LHCN-M2 (cell line): ENCODE results near the gene RSPRY1. TPM values are rescaled to one million over a fixed set of nuclear protein-coding genes. Genes with fewer than 3 reads are reported as not detected.
A peak's percentile ranks its signal among the peaks of the same experiment; 100 is the strongest.
"Not testable (repeated sequence)": the region's sequence is repeated elsewhere in the genome, so short reads cannot be mapped to it uniquely, and the experiment has no call there.

Source experiments
- DNase-seq: peaks from one replicate; pipeline ENCODE4 v3.0.0-alpha.2; 2012; ENCODE audit warnings: low read depth
- total RNA-seq: library from RNA; depleted of rRNA; stranded (reverse); fragments of >200 nt; gene quantifications from 2 replicates; pipeline ENCODE4 v1.2.3, GENCODE V29; 2014

RSPRY1 gene
- total RNA-seq, 1 experiment from 2014 or later = 34.9 TPM

DNA sequence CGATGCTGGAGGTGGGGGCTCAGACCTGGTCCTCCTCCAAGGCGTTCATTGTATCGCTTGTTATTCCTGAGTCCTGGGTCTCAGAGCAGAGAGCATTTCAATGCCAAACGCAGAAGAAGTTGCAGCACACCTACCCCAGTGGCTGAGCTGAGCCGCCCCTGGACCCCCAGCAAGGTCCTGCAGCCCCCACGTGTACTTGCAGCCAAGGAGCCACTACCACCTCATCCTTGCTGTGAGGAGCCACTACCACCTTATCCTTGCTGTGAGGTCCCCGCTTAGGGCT lies 84.9 kb downstream of the RSPRY1 start:
- no peak for DNase-seq

DNA sequence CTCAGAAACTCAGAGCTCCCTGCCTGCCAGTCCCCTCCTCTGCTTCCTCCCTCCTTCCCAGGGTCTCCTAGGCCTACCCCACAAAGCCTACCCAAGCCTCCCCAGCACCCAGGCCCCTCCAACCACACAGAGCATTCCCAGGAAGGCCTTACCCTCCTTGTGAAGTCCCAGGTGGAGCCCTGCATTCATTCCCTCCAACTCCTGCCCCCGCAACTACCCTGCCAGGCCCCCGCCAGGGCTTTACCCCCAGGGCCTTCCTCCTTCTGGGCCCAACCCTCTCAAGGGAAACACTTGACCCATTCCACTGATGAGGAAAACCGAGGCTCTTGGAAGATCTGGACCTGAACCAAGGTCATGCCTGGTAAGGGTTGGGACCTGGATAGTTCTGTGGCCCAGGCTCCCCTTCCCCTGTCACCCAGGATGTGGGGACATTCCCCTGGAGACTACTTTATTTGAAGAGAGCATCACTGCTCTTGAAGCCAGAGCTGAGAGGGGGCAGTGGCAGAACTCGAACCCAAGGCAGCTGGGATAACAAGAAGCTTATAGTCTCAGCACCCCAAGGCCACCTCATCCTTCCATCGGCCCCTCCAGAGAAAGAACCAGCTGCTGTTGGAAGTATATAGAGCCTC lies 85.9 kb downstream of the RSPRY1 start:
- no peak for DNase-seq

DNA sequence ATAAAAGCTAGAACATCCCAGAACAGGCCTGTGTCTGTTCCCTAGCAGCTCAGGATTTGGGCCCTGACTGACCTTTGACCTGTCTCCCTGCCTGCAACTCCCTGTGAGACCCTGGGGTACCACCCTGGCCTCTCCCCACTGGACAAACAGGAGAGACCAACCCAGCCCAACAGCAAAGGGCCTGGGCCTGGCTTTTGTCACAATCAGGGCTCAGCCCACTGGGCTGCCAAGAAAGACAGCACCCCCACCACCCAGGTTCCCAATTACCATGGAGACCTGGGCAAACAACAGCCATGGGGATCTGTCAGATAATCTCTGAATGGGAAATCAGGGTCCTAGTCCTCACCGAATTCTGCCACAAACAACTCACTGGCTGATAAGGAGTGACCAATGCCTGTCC lies 87.2 kb downstream of the RSPRY1 start:
- DNase-seq = no peak

DNA sequence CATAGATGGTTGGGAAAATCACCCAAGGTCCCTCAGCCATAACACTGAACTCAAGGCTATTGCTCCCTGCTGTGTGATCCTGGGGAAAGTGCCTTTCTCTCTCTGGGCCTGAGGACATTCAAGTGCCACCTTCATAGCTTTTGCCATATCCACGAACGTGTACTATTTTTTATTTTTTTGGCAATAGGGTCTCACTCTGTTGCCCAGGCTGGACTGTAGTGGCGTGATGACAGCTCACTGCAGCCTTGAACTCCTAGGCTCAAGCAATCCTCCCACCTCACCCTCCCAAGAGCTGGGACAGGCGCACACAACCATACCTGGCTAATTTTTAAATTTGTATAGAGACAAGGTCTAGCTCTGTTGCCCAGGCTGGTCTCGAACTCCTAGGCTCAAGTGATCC lies 87.7 kb downstream of the RSPRY1 start:
- no peak for DNase-seq

DNA sequence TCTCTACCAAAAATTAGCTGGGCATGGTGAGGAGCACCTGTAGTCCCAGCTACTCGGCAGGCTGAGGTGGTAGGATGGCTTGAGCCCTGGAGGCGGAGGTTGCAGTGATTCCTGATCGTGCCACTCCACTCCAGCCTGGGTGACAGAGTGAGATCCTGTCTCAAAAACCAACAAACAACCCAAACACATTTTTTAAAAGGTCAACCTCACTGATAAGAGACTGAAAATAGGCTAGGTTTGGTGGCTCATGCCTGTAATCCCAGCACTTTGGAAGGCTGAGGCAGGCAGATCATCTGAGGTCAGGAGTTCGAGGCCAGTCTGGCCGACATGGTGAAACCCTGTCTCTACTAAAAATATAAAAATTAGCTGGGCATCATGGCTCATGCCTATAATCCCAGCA lies 89.8 kb downstream of the RSPRY1 start:
- DNase-seq = not testable (repeated sequence)

DNA sequence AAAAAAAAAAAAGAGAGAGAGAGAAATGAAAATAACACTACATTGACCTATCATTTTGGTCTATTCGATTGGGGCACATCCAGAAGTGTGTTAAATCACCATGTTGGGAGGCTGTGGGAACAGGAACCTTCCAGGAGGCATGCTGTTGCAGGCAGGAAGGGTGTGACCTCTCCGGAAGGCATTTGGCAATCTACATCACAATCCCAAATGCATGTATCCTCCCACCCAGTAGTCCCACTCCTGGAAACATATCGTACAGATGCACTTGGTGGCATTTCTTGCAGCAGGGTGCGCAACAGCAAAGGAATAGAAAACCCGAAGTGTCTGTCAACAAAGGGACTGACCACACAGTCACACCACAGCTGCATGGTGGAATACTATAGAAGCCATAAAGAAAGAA lies 90.5 kb downstream of the RSPRY1 start:
- no peak for DNase-seq

DNA sequence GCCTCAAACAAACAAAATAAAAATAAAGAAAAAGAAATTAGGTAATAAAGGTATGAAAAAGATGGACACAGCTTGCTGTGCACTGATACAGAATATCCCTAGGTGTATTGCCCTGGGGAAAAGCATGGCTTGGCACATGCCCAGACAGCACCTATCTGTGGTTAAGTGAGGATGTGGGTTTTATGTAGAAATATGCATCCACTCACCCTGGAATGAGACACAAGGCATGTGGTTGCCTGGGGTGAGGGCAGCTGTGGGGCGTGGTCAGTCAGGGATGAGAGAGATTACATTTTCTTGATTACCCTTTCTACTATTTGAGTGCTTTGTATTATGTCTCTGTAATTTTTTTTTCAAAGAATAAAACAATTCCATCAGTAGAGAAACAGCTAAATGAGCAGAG lies 91.5 kb downstream of the RSPRY1 start:
- DNase-seq = peak; percentile 87

DNA sequence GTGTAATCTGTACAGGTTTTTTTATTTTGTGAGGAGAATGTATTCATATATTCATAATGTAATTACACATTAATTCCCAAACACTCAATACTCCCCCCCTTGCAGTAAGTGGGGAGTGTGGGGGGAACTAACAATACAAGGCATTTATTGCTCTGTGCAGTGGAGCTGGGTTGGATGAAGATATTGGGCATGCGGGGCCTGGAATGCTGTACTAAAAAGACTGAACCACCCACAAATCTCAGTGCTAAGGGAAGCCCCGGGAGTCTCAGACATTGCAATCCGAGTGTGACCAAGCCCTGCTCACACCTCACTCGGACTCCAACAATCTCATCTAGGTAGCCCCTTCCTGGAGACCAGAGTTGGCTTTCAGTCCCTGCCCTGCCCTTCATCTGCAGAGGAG lies 92.4 kb downstream of the RSPRY1 start:
- DNase-seq = no peak

DNA sequence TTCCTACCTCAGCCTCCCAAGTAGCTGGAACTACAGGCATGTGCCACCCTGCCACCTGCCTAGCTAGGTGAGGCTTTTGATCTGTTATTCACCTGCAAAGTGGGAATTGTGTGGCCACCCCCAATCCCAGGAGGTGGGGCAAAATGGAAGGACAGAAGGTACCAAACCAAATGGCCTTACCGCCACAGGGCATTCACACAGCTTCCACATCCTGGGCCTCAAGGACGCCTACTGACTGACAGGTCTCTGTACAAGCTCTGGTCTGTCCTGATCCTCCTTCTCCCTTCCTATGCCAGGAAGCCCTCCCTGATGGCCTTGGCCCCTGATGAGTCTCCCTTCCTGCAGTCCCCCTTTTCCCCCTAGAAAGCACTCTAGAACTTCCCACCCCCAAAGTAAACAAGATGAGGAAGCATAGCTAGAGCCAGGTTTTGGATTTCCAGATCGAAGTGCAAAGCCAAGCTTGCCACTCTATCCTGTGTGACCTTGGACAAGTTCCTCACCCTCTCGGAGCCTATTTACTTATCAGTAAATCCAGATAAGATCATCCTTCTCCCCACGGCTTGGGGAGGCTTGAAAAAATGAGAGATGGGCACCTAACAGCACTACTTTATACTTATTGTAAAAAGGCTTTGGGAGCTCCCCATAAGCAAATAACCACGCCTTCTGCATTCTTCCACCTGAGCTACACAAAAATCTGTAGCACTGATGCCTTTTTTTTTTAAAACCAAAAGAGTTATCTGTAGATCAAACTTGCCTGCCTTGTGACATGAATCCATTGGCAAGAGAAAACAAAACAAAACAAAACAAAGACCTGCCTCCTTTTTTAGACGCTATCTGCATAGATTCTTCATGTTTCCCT lies 93.9 kb downstream of the RSPRY1 start:
- no peak for DNase-seq

DNA sequence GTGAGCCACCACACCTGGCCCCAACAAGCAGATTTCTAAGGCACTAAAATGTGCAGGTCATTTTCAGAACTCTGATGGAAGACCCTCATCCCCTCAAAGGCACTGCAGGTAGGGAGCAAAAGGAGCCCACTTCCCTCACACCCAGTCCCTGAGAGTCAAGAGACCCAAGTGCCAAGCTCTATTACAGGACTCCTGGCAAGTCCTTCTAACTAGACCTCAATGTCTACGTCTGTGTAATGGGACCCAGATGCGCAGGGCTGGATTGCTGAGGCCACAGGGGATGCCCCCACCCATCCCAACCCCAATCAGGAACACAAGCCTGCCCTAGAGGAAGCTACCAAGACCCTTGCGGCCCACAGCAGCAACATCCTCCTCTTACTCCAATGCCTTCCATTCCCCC lies 95.7 kb downstream of the RSPRY1 start:
- no peak for DNase-seq

DNA sequence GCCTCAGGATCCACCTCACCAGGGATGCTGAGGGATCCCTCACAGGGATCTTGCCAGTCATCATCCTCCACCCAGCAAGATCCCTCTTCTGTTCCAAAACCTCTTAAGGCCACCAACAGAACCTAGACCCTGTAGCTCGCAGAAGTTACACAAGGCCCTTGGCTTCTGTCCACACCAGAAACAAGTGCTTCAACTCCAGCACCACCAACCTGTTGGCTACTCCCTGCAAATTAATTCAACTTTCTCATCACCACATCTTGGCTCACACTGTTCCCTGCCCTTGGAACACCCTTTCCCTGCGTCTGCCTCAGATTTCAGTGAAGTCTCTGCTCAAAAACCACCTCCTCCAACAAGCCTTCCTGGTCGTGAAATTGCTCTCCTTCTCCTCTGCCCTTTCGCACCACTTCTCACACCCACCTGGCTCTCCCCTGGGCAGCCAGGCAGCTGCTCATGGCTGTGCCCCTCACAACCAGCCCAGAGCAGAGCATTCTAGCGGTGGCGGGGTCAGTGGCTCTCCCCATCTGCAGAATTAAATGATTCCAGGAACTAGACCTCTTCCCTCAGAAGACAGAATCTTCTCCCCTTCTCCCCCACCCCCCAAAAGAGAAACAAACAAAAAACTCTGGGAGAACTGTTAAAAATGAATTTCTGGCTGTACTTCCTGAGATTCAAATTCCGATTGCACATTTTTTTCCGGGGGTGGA lies 96.5 kb downstream of the RSPRY1 start:
- DNase-seq = no peak

DNA sequence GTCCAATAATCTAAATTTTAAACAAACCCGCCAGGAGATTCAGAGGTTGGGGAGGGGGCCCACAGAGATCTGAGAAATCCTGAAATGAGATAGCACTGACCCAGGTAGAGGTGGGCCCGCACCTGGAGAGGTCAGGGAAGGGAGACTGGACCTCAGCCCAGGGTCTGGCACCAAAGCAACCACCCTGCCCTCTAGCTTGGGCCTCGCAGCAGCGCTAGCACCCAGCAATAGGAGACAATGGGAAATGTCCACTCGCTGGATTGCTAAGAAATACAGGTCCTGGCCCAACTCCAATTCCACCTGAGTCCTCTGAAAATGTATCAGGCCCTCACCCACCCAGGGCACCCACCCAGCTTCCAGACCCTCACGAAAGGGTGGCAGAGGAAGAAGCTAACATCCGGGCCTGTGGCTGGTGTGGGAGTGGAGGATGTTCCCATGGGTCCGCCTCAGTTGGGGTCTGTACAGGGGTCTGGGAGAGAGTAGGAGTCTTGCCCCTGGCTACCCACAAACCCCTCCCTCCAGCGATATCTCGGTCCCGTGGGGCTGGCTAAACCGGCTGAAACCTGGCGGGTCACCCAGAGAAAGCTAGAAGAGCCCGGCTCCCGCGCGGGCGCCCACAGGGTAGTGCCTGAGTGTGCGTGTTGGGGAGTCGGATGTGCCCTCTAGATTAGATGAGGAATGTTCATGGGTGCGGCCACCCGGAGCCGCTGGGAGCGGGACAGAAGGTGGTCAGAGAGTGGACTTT lies 97.3 kb downstream of the RSPRY1 start:
- DNase-seq = no peak

DNA sequence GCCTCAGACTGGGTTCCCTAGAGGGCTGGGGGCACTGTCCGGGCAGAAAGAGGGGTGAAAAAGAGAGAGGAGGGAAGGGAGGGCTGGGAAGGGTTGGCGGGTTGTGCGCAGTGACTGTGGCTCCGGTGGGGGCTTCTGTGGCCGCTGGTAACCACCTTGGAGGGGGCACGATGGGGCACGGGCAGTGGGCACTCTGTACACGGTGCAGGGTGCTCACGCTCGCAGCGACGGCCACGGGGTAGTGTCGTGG lies 97.8 kb downstream of the RSPRY1 start:
- DNase-seq = no peak

DNA sequence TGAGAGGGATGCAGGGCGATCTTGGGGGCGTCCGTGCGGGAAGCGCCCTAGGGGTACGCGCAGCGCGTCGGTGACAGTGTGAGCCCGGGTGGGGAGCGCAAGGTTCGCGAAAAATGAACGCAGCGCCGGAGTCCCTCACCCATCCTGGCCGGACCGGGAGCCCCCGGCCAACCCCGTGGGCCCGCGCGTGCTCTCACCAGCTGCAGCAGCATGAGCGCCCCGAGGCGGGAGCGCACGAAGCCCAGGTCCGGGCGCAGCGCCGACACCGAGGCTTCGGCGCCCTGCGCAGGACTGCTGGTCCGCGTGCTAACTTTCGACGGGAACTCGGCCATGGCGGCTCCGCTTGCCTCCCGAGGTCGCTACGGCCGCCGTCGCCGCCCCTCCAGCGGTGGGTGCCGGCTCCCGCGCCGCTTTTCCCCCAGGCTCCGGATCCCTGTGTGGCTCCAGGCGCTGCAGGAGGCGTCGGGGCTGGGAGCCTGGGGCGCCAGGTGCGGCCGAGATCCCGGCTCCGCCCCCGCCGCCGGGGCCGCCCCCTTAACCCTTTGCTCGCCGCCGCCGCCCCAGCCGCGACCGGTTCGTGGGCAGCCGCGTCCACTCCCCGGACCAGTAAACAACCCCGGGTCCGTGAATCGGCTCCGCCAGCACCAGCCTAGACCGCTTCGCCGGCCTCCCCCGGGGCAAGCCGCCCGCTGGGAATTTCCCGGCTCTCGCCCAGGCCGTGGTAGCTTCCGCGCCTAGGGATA lies 98.3 kb downstream of the RSPRY1 start, which contains the start of gene PLLP:
PLLP (minus strand) TSS at position 464 of the 743 bp plus-strand sequence; CDS start at position 332, 132 bp downstream.
- no peak for DNase-seq

DNA sequence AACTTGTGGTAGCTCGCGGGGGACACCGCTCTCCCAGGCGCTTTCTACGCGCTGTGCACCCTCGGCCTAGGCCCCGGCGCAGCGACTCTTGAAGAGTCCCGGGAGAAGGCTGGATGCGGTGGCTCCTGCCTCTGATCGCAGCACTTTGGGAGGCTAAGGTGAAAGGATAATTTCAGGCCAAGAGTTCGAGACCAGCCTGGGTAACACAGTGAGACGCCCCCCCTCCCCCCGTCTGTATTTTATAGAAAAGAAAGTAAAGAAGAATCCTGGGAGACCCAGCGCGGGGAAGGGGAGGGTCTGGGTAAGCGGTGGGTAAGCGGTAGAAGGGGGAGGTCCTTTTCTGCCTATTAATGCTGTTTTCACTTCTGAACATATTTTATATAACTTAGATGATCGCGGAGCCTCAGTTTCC lies 98.8 kb downstream of the RSPRY1 start:
- no peak for DNase-seq

DNA sequence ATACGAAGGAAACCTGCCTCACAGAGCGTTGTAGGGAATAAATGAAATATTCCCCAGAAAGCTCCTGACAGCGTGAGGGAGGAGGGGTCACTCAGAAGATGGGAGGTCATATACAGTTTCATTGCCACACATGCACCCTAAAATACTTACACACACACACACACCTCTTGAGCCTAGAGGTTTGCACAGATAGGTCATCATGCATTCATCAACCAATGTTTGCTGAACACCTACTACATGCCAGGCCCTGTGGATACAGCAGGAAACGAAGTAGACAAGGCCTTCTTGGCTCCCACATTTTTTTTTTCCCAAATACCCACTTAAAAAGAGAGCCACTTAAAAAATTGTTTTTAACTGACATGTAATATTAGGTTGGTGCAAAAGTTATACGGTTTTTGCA lies 99.2 kb downstream of the RSPRY1 start:
- no peak for DNase-seq

DNA sequence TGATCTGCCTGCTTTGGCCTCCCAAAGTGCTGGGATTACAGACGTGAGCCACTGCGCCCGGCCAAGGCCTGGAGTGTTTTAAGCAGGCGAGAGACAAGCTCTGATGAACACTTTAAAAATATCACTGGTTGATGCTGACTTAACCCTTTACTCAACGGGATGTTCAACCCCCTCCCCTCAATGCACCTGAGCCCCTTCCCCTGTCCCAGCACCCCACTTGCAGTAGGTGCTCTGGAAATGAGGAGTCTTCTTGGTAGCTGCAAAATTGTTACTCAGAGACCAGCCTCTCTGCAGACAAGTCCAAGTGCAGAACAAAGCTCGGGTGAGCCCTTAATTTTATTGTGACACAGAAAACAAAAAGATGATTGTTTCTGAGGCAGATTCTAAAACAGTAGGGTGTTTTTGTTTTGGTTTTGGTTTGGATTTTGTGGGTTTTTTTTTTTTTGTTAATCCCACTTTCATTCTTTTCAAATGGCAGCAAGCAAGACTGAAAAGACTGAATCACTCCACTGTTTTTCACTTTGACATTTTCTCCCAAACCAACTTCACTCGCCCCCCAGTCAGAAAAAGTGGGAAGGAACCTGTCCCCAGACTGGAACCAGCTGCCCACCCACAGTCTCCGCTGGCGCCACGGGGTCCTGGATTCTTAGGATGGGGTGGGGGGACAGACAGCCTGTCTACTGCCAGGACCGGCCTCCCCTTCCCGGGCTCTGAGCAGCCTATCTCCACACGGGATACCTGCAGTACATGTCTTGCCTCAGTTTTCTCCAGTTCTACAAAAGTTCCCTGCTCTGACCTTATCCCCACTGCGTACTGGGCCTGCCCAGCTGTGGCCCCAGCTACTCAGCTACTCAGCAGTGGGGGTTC lies 103.5 kb downstream of the RSPRY1 start:
- DNase-seq = peak; percentile 19
